IMR-90 (cell line): ENCODE results near the gene SYTL1.

ENCODE experiments used
- CTCF ChIP-seq: conservative IDR thresholded peaks from 2 replicates; pipeline ENCODE4 v1.5.1; 2012; ENCODE audit warnings: mild to moderate bottlenecking, low read depth, low read length, improper control_type of control experiment
- POLR2A ChIP-seq: IDR thresholded peaks from 2 replicates; pipeline ENCODE4 v1.6.1; 2012; ENCODE audit warnings: mild to moderate bottlenecking, low read depth, low read length

GRCh38 chr1:27353629-27354028 lies 11.8 kb downstream of the SYTL1 start:
- TF ChIP-seq POLR2A (no peak), CTCF (no peak)
